GM13977 (cell line): Measurements from ENCODE around the gene EHF.
"Not testable (repeated sequence)": the region's sequence is repeated elsewhere in the genome, so short reads cannot be mapped to it uniquely, and the experiment has no call there.

Experiments used
- DNase-seq: peaks from one replicate; pipeline ENCODE4 v3.0.0; 2012; ENCODE audit warnings: low spot score
- in situ Hi-C: fragments of 300-500 bp; cut with MboI; formaldehyde crosslinking; loops from one replicate; pipeline ENCODE4 v1.12.0; 2022; ENCODE audit warnings: low sequenced_read_pairs, low pct_unique_long_range_greater_than_20kb, mixed read lengths, inconsistent platforms; ENCODE audit not compliant: unreplicated experiment
- TF ChIP-seq, protein P1 (sequence below): IDR thresholded peaks from 2 replicates; pipeline ENCODE4 v1.5.1; 2012; ENCODE audit warnings: mild to moderate bottlenecking, control low read depth; ENCODE audit not compliant: insufficient read depth; ENCODE audit errors: extremely low read depth, missing control alignments

The EHF gene

GRCh38 chr11:34585304-34585734 lies 35.6 kb upstream of the EHF start:
- no peak for DNase-seq
- TF ChIP-seq, protein P1, sequence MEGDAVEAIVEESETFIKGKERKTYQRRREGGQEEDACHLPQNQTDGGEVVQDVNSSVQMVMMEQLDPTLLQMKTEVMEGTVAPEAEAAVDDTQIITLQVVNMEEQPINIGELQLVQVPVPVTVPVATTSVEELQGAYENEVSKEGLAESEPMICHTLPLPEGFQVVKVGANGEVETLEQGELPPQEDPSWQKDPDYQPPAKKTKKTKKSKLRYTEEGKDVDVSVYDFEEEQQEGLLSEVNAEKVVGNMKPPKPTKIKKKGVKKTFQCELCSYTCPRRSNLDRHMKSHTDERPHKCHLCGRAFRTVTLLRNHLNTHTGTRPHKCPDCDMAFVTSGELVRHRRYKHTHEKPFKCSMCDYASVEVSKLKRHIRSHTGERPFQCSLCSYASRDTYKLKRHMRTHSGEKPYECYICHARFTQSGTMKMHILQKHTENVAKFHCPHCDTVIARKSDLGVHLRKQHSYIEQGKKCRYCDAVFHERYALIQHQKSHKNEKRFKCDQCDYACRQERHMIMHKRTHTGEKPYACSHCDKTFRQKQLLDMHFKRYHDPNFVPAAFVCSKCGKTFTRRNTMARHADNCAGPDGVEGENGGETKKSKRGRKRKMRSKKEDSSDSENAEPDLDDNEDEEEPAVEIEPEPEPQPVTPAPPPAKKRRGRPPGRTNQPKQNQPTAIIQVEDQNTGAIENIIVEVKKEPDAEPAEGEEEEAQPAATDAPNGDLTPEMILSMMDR: no peak
- in situ Hi-C loops: loop anchor here (10.0 to 25.0 kb wide), 2 partner anchors 309 to 802 kb away; no protein-coding TSS in a partner anchor

- DNase-seq: peak; percentile 41
- TF ChIP-seq, protein P1: peak; percentile 53
- in situ Hi-C loops: loop anchor here (10.0 to 25.0 kb wide), 2 partner anchors 309 to 801 kb away; no protein-coding TSS in a partner anchor
These were observed 35.0 kb upstream of the EHF start for GRCh38 chr11:34585735-34586487.

DNA sequence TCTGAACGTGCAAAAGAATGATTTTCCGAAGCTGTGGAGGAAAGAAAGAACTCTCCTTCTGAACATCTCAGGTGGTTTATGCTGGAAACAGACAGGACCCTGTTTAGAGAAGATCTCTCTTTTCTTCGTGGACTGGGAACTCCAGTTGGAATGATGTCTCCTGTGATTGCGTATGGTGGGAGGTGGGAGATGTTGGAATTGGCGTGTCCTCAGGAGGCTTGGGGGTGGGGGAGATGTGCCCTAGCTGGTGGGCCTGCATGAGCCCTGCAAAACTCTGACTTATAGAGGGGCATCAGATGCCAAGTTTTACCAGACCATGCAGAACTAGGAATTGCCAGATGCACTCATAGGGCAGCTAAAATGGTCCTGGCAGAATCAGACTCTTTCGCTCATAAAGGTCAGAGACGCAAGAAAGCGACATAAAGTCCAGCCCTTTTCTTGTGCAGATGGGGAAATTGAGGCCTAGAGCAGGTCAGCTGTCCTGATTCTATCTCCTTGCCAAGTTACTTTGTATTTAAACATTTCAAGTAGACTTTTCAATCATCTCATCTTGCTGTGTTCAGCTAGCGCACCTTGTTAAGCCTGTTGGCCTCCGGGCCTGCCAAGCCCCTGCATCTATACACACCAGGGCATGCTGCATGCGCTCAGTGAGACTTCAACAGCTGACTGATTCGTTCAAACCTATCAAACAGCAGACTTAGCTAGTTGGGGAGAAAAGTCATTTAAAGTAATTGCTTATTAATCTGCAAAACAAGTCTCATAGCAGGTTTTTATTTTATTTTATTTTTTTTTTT lies 34.2 kb upstream of the EHF start:
- TF ChIP-seq, protein P1: no peak
- in situ Hi-C loops: loop anchor here (10.0 to 25.0 kb wide), 2 partner anchors 308 to 801 kb away; no protein-coding TSS in a partner anchor
- no peak for DNase-seq

GRCh38 chr11:34587282-34587677 lies 33.6 kb upstream of the EHF start:
- DNase-seq: no peak
- in situ Hi-C loops: loop anchor here (10.0 to 25.0 kb wide), 2 partner anchors 308 to 800 kb away; no protein-coding TSS in a partner anchor
- TF ChIP-seq, protein P1: no peak

DNA sequence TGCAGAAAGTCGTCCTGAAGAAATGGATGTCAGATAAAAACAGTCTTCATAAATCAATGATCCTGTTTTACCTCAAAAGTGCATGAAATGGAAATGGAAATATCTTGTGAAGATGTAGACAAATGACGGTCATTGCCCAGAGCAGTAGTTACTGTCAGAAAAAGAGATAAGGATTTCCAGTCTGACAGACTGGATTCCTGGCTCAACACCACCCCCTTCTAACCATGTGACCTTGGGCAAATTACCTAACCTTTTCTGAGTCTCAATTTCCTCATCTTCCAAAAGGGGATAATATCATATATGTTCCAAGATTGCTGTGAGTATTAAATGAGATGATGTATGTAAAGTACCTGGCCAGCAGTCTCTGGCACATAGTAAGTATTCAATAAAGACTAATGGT lies 32.9 kb upstream of the EHF start:
- in situ Hi-C loops: loop anchor here (10.0 to 25.0 kb wide), 2 partner anchors 307 to 799 kb away; no protein-coding TSS in a partner anchor
- TF ChIP-seq, protein P1: no peak
- DNase-seq: no peak

DNA sequence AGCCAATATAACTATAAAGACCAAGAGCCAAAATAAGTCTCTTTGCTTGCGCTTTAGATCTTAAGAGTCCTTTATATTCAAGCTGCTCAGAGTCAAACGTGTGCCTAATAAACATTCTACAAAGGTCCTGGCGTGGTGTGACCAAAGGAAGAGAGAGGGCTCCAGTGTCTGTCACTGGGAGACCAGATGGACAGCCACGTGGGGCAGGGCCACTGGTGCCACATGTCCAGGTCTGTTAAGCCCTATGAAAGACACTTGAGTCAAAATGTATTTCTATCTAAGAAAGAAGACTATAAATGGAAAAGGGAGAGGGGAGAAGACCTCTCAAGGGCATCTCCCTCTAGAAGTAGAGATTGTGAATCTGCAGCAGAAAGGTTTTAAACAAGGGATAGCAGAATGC lies 32.2 kb upstream of the EHF start:
- TF ChIP-seq, protein P1: no peak
- in situ Hi-C loops: loop anchor here (10.0 to 25.0 kb wide), 2 partner anchors 306 to 799 kb away; no protein-coding TSS in a partner anchor
- no peak for DNase-seq

GRCh38 chr11:34589177-34589576 lies 31.7 kb upstream of the EHF start:
- not testable (repeated sequence) for DNase-seq
- in situ Hi-C loops: loop anchor here (10.0 to 25.0 kb wide), 2 partner anchors 306 to 798 kb away; no protein-coding TSS in a partner anchor
